OCI-LY3 (cell line): ENCODE results near the gene IGFBPL1.
A peak's percentile ranks its signal among the peaks of the same experiment; 100 is the strongest.

Experiments
- H2AFZ ChIP-seq: fragments of 200-600, 300-600 bp; shearing (Covaris generic); 2 replicates; pipeline ENCODE4 v1.6.0; 2014; ENCODE audit warnings: antibody characterized with exemption, low read depth, low read length
- H3K27ac ChIP-seq: fragments of 200-600, 300-600 bp; sonication (generic); 2 replicates; pipeline ENCODE4 v1.5.1; 2014; ENCODE audit warnings: mild to moderate bottlenecking, low read length, moderate library complexity, mixed read lengths
- H3K27me3 ChIP-seq: fragments of 200-600, 300-600 bp; sonication (generic); 2 replicates; pipeline ENCODE4 v1.6.1; 2014; ENCODE audit warnings: low read depth, low read length, mixed read lengths
- H3K36me3 ChIP-seq: fragments of 200-600, 300-600 bp; sonication (generic); replicated peaks from 2 replicates; pipeline ENCODE3; 2014; ENCODE audit warnings: low read depth, low read length, mixed read lengths
- H3K4me1 ChIP-seq: fragments of 300-600, 200-600 bp; sonication (generic); 2 replicates; pipeline ENCODE4 v1.6.1; 2014; ENCODE audit warnings: low read length, mixed read lengths
- H3K4me2 ChIP-seq: fragments of 200-600, 300-600 bp; sonication (generic); 2 replicates; pipeline ENCODE4 v1.6.1; 2014; ENCODE audit warnings: low read length, mixed read lengths
- H3K4me3 ChIP-seq: fragments of 300-600, 200-600 bp; sonication (generic); 2 replicates; pipeline ENCODE4 v1.5.1; 2014; ENCODE audit warnings: antibody characterized with exemption, mild to moderate bottlenecking, low read length, moderate library complexity
- H3K79me2 ChIP-seq: fragments of 300-600, 200-600 bp; shearing (Covaris generic); 2 replicates; pipeline ENCODE4 v1.6.1; 2014; ENCODE audit warnings: mild to moderate bottlenecking, low read length, mixed read lengths
- H3K9ac ChIP-seq: fragments of 300-600, 200-600 bp; shearing (Covaris generic); 2 replicates; pipeline ENCODE4 v1.6.0; 2014; ENCODE audit warnings: mild to moderate bottlenecking, low read length, moderate library complexity
- H3K9me3 ChIP-seq: fragments of 200-600, 300-600 bp; shearing (Covaris generic); 2 replicates; pipeline ENCODE4 v1.6.1; 2014; ENCODE audit warnings: low read length, mixed read lengths; ENCODE audit not compliant: insufficient read depth
- H4K20me1 ChIP-seq: fragments of 200-600, 300-600 bp; sonication (generic); 2 replicates; pipeline ENCODE4 v1.6.1; 2016; ENCODE audit warnings: low read length, mixed read lengths; ENCODE audit not compliant: insufficient read depth
- EZH2phosphoT487 ChIP-seq: fragments of 200-600 bp; shearing (Covaris generic); IDR thresholded peaks from 2 replicates; pipeline ENCODE4 v1.6.1; 2018; ENCODE audit warnings: antibody characterized with exemption, mixed run types, low read depth
- TF ChIP-seq, protein P1 (sequence below): fragments of 200-600, 300-600 bp; sonication (generic); IDR thresholded peaks from 2 replicates; pipeline ENCODE4 v1.5.1; 2014; ENCODE audit warnings: antibody characterized with exemption, low read length, low read depth

Gene IGFBPL1

DNA sequence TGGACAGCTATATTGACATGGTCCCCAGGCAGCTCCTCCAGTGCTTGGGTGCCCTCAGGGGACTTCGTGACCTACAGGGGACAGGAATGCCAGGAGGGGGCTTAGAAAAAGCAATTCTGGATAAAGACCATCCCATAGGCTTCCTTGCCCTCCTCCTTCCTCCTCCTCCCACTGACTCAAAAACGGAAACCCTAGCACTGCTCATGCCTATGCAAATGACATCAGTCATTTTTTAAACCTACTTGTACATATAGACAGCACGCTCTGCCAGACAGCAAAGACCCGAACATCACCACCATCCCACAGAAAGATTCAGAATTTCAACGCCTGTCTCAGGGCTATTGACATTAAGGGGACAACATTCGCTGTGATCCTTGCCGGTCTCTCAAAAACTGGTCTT lies 11.0 kb downstream of the IGFBPL1 start:
- H3K27ac ChIP-seq: no peak overlapping the region
- H3K4me2 ChIP-seq: peak overlapping the region; percentile 88
- H3K36me3 ChIP-seq: no peaks in the 10 kb centered on the region
- H3K4me1 ChIP-seq: peaks cover 27% of the 10 kb centered on the region
- peaks cover 17% of the 10 kb centered on the region for H3K27me3 ChIP-seq
- no peaks in the 10 kb centered on the region for H3K9me3 ChIP-seq
- no peaks in the 10 kb centered on the region for H3K79me2 ChIP-seq
- H4K20me1 ChIP-seq: no peaks in the 10 kb centered on the region
- no peak overlapping the region; the same call in 1 of the 2 replicates for H3K9ac ChIP-seq
- H3K4me3 ChIP-seq: peak overlapping the region; percentile 56
- H2AFZ ChIP-seq: peak overlapping the region; percentile 31
- TF ChIP-seq EZH2phosphoT487: no peak
- TF ChIP-seq, protein P1, sequence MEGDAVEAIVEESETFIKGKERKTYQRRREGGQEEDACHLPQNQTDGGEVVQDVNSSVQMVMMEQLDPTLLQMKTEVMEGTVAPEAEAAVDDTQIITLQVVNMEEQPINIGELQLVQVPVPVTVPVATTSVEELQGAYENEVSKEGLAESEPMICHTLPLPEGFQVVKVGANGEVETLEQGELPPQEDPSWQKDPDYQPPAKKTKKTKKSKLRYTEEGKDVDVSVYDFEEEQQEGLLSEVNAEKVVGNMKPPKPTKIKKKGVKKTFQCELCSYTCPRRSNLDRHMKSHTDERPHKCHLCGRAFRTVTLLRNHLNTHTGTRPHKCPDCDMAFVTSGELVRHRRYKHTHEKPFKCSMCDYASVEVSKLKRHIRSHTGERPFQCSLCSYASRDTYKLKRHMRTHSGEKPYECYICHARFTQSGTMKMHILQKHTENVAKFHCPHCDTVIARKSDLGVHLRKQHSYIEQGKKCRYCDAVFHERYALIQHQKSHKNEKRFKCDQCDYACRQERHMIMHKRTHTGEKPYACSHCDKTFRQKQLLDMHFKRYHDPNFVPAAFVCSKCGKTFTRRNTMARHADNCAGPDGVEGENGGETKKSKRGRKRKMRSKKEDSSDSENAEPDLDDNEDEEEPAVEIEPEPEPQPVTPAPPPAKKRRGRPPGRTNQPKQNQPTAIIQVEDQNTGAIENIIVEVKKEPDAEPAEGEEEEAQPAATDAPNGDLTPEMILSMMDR: no peak

DNA sequence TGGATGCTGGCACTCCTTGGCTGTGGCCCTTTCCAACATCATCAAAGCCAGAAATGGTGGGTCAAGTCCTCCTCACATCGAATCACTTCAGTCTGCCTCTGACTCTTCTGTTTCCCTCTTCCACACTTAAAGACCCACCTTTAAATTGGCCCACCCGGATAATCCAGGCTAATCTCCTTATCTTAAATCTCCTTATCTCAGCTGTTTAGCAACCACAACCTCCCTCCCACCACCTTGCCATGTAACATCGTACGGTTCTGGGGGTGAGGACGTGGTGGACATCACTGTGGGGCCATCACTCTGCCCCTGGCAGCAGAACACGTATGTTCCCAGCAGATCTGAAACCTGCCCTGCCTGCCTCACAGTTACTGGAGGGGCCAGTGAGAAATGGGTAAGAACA lies 11.5 kb downstream of the IGFBPL1 start:
- Histone ChIP-seq H3K36me3 (no peaks in the 10 kb centered on the region), H3K4me2 (peak overlapping the region; percentile 88), H4K20me1 (no peaks in the 10 kb centered on the region), H3K27me3 (peaks cover 17% of the 10 kb centered on the region), H3K4me3 (peak overlapping the region; percentile 56; the same call in 1 of the 2 replicates), H3K9ac (no peak overlapping the region), H3K9me3 (no peaks in the 10 kb centered on the region), H3K27ac (no peak overlapping the region), H3K4me1 (peaks cover 28% of the 10 kb centered on the region), H2AFZ (no peak overlapping the region; the same call in 1 of the 2 replicates), H3K79me2 (no peaks in the 10 kb centered on the region)
- TF ChIP-seq, protein P1: no peak
- TF ChIP-seq EZH2phosphoT487: no peak

DNA sequence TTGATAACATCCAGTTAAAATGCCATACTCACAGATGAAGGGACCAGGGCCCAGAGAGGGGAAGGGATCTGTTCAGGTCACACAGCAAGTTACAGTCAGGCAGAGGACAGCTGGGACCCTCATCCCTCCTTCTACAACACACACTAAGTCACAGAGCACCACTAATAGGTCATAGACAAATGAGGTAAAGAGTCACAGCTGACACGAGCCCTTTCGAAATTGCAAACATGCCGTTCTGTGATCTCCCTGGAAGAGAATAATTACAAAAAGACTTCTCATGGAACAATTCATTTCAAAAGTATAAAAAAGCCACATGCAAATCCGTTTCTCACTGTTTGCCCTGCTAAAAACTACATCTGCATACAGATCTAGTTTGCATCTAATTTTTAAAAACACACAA lies 15.5 kb downstream of the IGFBPL1 start:
- TF ChIP-seq, protein P1: no peak
- TF ChIP-seq EZH2phosphoT487: no peak
- peaks cover 22% of the 10 kb centered on the region for H3K4me1 ChIP-seq
- H3K79me2 ChIP-seq: no peaks in the 10 kb centered on the region
- H3K4me2 ChIP-seq: peak overlapping the region; percentile 37; the same call in 1 of the 2 replicates
- no peak overlapping the region for H3K9ac ChIP-seq
- H2AFZ ChIP-seq: no peak overlapping the region
- no peak overlapping the region for H3K4me3 ChIP-seq
- H3K27ac ChIP-seq: no peak overlapping the region
- peaks cover 32% of the 10 kb centered on the region for H3K27me3 ChIP-seq
- H3K9me3 ChIP-seq: no peaks in the 10 kb centered on the region
- H4K20me1 ChIP-seq: no peaks in the 10 kb centered on the region
- no peaks in the 10 kb centered on the region for H3K36me3 ChIP-seq

DNA sequence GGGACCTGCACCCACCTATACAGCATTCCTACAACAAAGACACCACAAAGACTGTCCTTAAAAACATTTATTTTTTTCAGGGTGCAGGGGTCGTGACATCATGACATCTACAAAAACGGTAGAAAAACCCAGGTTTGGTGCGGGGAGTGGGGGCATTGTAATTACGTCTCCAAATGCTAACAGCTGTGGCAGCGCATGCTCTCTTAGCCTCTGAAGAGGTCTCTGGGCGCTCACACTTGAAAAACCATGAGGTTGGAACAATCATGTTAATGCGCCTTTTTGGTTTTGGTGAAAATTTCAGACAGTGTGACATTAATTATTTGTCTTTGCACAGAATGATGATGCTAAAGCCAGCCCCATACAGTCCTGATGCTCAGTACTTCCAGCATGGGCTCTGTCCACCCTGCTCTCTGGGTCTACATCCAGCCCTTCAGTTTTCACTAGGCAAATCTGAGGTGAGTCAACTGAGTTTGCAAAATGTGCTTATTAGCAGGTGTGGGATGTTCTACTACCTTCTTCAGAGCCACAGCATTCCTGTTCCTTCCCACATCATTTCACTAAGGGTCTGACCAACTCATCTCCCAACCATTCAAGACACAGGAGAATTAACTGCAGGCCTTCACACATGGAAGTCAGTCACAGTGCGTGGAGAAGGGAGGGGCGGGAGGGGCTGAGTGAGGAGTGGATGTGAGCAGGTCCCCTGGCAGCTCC lies 17.6 kb downstream of the IGFBPL1 start:
- Histone ChIP-seq H3K36me3 (no peaks in the 10 kb centered on the region), H4K20me1 (no peaks in the 10 kb centered on the region), H3K27ac (no peak overlapping the region), H3K4me2 (no peak overlapping the region), H3K27me3 (peaks cover 33% of the 10 kb centered on the region), H3K79me2 (no peaks in the 10 kb centered on the region), H3K9me3 (no peaks in the 10 kb centered on the region), H3K9ac (no peak overlapping the region), H3K4me1 (peaks cover 12% of the 10 kb centered on the region), H2AFZ (no peak overlapping the region), H3K4me3 (no peak overlapping the region)
- TF ChIP-seq, protein P1: no peak
- TF ChIP-seq EZH2phosphoT487: no peak
